ENCODE results near the gene NRG3. TPM values are rescaled to one million over a fixed set of nuclear protein-coding genes. Genes with fewer than 3 reads are reported as not detected.

Gene NRG3
- total RNA-seq, 1 experiment from 2014 or later: 0.08 TPM

- in situ Hi-C loops (cut with HindIII; ENCODE audit: low pct_unique_long_range_greater_than_20kb, low sequenced_read_pairs) (no loop called here), intact Hi-C loops (cut with micrococcal nuclease; ENCODE audit: unreplicated experiment) (no loop called here)
- TF ChIP-seq REST (IDR thresholded peaks at IDR 0.05; ENCODE audit: insufficient read depth in 1 of 2, low read depth in 2 of 2, low read length in 1 of 2): no peak
- no peak for TF ChIP-seq CTCF (IDR thresholded peaks at IDR 0.05)
- no peak for TF ChIP-seq POLR2AphosphoS5 (IDR thresholded peaks at IDR 0.05; ENCODE audit: low read depth, low read length)
- TF ChIP-seq TCF7L2 (IDR thresholded peaks at IDR 0.05; ENCODE audit: low read depth, low read length): no peak
- no peak for TF ChIP-seq SIN3A (IDR thresholded peaks at IDR 0.05; ENCODE audit: borderline replicate concordance, insufficient read depth, low read depth, low read length)
- Histone ChIP-seq H3K4me1 (ENCODE audit: control insufficient read depth, insufficient read depth, low read length) (no peaks in the 10 kb centered on the region), H3K36me3 (ENCODE audit: control insufficient read depth, insufficient read depth, low read length) (no peaks in the 10 kb centered on the region), H3K27ac (ENCODE audit: low read length) (no peak overlapping the region), H3K9me3 (ENCODE audit: control insufficient read depth, insufficient read depth, low read depth, low read length) (no peaks in the 10 kb centered on the region), H3K27me3 (ENCODE audit: control insufficient read depth, insufficient read depth, low read length) (no peaks in the 10 kb centered on the region), H3K4me3 (ENCODE audit: low read depth in 2 of 2, low read length in 2 of 2) (no peak overlapping the region)
- ATAC-seq (no peak), DNase-seq (ENCODE audit: low read depth, low spot score) (no peak)
- ChIA-PET POLR2A (no interaction called here), CTCF (no interaction called here)
- BruUV-seq (replicated peaks): no TSS peak
Observed at GRCh38 chr10:82190432-82191260, 315.7 kb downstream of the NRG3 start.

GRCh38 chr10:82191653-82192052 is 316.7 kb downstream of the NRG3 start:
- intact Hi-C loops (cut with micrococcal nuclease; ENCODE audit: unreplicated experiment): no loop called here
- no peaks in the 10 kb centered on the region for H3K27me3 ChIP-seq (ENCODE audit: control insufficient read depth, insufficient read depth, low read length)
- POLR2A ChIA-PET: no interaction called here
- no peak overlapping the region for H3K4me3 ChIP-seq (ENCODE audit: low read depth in 2 of 2, low read length in 2 of 2)
- CTCF ChIA-PET: no interaction called here
- TF ChIP-seq SIN3A (IDR thresholded peaks at IDR 0.05; ENCODE audit: borderline replicate concordance, insufficient read depth, low read depth, low read length) (no peak), POLR2AphosphoS5 (IDR thresholded peaks at IDR 0.05; ENCODE audit: low read depth, low read length) (no peak), CTCF (IDR thresholded peaks at IDR 0.05) (no peak), TCF7L2 (IDR thresholded peaks at IDR 0.05; ENCODE audit: low read depth, low read length) (no peak), REST (IDR thresholded peaks at IDR 0.05; ENCODE audit: insufficient read depth in 1 of 2, low read depth in 2 of 2, low read length in 1 of 2) (no peak)
- H3K27ac ChIP-seq (ENCODE audit: low read length): no peak overlapping the region
- no peak for ATAC-seq
- H3K9me3 ChIP-seq (ENCODE audit: control insufficient read depth, insufficient read depth, low read depth, low read length): no peaks in the 10 kb centered on the region
- H3K36me3 ChIP-seq (ENCODE audit: control insufficient read depth, insufficient read depth, low read length): no peaks in the 10 kb centered on the region
- in situ Hi-C loops (cut with HindIII; ENCODE audit: low pct_unique_long_range_greater_than_20kb, low sequenced_read_pairs): no loop called here
- no TSS peak for BruUV-seq (replicated peaks)
- no peak for DNase-seq (ENCODE audit: low read depth, low spot score)
- no peaks in the 10 kb centered on the region for H3K4me1 ChIP-seq (ENCODE audit: control insufficient read depth, insufficient read depth, low read length)

Measured in Panc1 (cell line).